Measurements from ENCODE around the gene SNU13.
"Not testable (repeated sequence)": the region's sequence is repeated elsewhere in the genome, so short reads cannot be mapped to it uniquely, and the experiment has no call there.

SNU13 gene

DNA sequence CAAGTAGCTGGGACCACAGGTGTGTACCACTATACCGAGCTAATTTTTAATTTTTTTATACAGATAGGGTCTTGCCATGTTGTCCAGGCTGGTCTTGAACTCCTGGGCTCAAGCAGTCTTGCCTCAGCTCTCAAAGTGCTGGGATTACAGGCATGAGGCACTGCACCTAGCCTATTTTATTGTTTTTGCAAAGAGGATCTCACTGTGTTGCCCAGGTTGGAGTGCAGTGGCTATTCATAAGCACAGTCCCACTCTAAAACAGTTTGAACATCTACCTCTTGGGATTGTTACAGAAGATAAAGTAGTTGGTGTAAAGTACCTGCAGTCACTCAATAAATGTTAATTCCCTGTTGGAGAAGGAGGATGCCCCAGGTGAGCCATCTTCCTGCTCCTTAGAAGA is 38.4 kb downstream of the SNU13 start:
- H3K27ac ChIP-seq = no peak overlapping the region
- no peak overlapping the region for H3K4me3 ChIP-seq

DNA sequence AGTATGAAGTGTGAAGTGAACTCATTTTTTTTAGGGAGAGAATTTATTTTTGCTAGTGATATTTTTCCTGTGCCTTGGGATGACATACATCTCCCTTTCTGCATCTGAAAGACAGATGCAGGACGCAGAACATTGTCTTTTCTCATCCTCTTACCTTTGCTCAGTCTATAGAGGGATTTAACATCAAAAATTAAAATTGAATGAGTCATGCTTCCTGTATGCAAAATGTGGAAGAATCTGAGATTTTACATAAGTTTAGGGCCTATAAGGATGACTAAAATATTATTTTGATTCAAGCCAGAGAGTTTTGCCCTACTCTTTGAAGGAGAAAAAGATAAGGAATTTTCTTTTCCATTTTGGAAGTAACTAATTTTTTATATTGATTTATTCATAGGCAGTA is 40.2 kb downstream of the SNU13 start:
- Histone ChIP-seq H3K4me3 (no peak overlapping the region), H3K27ac (no peak overlapping the region)

DNA sequence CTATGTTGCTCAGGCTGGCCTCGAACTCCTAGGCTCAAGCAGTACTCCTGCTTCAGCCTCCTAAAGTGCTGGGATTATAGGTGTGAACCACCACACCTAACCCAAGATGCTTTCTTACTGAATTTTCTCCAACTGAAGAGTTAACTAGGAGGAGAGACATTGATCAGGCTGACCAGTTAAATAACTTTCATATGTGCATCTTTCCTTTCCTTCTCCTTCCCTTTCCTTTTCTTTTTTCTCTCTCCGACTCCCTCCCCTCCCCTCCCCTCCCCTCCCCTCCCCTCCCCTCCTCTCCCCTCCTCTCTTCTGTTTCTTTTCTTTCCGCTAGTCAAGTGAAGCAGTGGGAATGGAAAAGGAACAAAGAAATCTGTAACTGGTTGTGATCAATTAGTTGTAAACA is 40.9 kb downstream of the SNU13 start:
- H3K27ac ChIP-seq = no peak overlapping the region
- H3K4me3 ChIP-seq = no peak overlapping the region

DNA sequence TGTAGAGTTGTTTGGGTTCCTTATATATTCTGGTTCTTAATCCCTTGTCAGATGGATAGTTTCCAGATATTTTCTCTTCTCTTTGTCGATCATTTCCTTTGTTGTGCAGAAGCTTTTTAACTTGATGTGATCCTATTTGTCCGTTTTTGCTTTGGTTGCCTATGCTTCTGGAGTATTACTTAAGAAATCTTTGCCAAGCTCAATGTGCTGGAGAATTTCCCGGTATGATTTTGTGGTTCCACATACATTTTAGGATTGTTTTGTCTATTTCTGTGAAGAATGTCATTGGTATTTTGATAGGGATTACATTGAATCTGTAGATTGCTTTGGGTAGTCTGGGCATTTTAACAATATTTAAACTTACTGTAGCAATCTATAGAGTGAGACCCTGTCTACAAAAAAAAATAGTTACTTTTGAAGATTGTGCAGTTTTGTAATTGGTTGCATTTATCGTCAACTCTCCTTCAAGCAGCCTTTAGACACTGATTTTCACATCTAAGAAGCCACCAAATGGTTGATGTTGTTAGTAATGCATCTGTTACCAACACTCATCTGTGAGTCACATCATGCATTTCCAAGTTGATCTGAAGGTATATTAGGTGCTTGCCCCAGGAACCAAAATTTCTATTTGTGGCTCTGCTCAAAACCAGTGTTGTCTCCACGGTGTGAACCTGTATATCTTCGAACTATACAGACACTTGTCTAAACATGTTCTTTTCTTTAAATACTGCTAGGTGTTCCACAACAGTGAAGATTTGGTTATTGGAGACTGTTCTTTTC is 46.1 kb downstream of the SNU13 start:
- Histone ChIP-seq H3K27ac (no peak overlapping the region), H3K4me3 (no peak overlapping the region)

DNA sequence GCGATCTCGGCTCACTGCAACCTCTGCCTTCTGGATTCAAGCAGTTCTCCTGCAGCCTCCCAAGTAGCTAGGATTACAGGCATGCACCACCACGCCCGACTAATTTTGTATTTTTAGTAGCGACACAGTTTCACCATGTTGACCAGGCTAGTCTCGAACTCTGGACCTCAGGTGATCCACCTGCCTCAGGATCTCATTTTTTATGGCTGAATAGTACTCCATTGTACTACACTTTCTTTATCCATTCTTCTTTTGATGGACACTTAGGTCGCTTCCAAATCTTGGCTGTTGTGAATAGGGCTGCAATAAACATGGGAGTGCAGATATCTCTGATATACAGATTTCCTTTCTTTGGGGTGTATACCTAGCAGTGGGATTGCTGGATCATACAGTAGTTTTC is 46.8 kb downstream of the SNU13 start:
- H3K4me3 ChIP-seq = no peak overlapping the region

DNA sequence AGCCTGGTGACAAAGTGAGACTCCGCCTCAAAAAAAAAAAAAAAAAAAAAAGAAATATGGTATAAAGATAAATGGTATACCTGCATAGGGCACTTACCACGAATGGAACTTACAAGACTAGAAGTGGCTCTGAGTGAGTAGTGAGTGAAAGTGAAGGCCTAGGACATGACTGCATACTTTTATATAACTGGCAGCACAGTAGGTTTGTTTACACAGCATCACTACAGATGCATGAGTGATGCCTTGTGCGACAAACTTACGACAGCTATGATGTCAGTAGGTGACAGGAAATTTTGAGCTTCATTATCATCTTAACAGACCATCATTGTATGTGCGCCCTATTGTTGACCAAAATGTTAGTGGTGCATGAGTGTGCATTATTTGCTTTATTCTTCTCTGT is 49.9 kb downstream of the SNU13 start:
- no peak overlapping the region for H3K4me3 ChIP-seq
- no peak overlapping the region for H3K27ac ChIP-seq

More for the DNA sequence above, 46.8 kb downstream of the SNU13 start:
- no peak overlapping the region for H3K27ac ChIP-seq

DNA sequence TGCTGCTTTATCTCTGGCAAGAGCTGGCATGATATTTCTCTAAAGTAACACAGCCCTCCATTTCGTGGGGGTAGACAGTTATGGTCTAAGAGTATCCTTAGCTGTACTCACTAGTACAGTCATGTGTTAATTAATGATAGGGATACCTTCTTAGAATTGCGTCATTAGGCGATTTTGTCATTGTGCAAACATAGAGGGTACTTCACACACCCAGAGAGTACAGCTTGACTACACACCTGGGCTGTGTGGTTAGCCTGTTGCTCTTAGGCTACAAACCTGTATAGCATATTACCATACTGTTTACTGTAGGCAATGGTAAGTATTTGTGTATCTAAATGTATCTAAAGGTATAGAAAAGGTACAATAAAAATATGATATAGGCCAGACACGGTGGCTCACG is 50.5 kb downstream of the SNU13 start:
- no peak overlapping the region for H3K27ac ChIP-seq
- no peak overlapping the region for H3K4me3 ChIP-seq

DNA sequence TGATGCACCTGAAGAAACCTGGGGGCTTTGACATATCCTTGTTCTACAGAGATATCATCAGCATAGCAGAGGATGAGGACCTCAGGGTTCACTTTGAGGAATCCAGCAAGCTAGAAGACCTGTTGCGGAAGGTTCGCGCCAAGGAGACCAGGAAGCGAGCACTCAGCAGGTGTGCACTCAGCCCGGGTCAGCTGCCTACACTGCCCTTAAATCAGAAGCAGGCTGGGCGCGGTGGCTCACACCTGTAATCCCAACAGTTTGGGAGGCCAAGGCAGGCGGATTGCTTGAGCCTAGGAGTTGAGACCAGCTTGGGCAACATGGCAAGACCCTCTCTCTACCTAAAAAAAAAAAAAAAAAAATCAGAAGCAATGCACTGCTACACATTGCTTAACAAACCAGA is 51.0 kb downstream of the SNU13 start:
- H3K27ac ChIP-seq, H3K4me3 ChIP-seq: not testable (repeated sequence)

DNA sequence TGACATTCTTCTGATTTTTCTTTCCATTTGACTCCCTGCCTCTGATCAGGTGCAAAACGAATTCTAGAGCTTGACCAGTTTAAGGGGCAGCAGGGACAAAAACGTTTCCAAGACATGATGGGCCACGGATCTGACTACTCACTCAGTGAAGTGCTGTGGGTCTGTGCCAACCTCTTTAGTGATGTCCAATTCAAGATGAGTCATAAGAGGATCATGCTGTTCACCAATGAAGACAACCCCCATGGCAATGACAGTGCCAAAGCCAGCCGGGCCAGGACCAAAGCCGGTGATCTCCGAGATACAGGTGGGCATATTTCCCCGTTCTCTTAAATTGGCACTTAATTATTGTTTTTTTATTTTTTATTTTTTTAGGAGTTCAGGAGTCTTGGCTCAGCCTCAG is 52.2 kb downstream of the SNU13 start:
- H3K27ac ChIP-seq = peak overlapping the region in 1 of 21 experiments; percentile 11
- no peak overlapping the region for H3K4me3 ChIP-seq

DNA sequence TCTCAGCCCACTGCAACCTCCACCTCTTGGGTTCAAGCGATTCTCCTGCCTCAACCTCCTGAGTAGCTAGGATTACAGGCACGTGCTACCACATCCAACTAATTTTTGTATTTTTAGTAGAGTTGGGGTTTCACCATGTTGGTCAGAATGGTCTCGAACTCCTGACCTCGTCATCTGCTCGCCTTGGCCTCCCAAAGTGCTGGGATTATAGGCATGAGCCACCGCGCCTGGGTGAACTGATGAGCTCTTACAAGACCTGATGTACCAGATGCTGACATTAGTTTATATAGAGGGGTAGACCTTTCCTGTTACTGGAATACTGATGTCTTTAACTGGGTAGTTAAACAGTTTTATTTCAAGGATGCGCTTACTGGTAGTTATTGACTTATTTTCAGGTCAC is 54.1 kb downstream of the SNU13 start:
- not testable (repeated sequence) for H3K4me3 ChIP-seq

DNA sequence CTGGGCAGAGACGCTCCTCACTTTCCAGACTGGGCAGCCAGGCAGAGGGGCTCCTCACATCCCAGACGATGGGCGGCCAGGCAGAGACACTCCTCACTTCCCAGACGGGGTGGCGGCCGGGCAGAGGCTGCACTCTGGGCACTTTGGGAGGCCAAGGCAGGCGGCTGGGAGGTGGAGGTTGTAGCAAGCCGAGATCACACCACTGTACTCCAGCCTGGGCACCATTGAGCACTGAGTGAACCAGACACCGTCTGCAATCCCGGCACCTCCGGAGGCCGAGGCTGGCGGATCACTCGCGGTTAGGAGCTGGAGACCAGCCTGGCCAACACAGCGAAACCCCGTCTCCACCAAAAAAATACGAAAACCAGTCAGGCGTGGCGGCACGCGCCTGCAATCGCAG is 57.1 kb downstream of the SNU13 start:
- not testable (repeated sequence) for H3K27ac ChIP-seq, H3K4me3 ChIP-seq

More for the DNA sequence above, 54.1 kb downstream of the SNU13 start:
- H3K27ac ChIP-seq = not testable (repeated sequence)

DNA sequence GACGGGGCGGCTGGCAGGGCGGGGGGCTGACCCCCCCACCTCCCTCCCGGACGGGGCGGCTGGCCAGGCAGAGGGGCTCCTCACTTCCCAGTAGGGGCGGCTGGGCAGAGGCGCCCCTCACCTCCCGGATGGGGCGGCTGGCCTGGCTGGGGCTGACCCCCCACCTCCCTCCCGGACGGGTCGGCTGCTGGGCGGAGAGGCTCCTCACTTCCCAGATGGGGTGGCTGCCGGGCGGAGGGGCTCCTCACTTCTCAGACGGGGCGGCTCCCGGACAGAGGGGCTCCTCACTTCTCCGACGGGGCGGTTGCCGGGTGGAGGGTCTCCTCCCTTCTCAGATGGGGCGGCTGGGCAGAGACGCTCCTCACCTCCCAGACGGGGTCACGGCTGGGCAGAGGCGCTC is 57.6 kb downstream of the SNU13 start:
- not testable (repeated sequence) for H3K27ac ChIP-seq

DNA sequence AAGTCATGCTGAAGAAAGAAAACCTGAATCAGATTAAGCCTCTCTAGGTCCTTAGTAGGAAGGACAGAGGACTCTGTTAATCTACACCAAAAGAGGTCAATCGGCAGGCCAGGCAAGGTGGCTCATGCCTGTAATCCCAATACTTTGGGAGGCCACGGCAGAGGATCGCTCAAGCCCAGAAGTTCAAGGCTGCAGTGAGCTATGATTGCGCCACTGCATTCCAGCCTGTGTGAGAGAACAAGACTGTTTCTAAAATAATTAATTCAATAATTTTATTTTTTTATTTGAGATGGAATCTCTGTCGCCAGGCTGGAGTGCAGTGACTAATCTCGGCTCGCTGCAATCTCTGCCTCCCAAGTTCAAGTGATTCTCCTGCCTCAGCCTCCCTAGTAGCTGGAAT is 63.1 kb downstream of the SNU13 start:
- Histone ChIP-seq H3K27ac (no peak overlapping the region), H3K4me3 (no peak overlapping the region)

More for the DNA sequence above, 57.6 kb downstream of the SNU13 start:
- not testable (repeated sequence) for H3K4me3 ChIP-seq

All from skin epidermis (tissue), 12 donors.